Kasumi-1 (cell line): ENCODE measurements around the gene NFX1.
"Not testable (repeated sequence)": the region's sequence is repeated elsewhere in the genome, so short reads cannot be mapped to it uniquely, and the experiment has no call there.

ENCODE experiments used
- DNase-seq, 2 experiments: peaks; one replicate each; lab custom pipeline; 2025; lab: John Stamatoyannopoulos, UW

Gene NFX1

GRCh38 chr9:33388110-33388994 lies 98.0 kb downstream of the NFX1 start:
- no peak for DNase-seq

DNA sequence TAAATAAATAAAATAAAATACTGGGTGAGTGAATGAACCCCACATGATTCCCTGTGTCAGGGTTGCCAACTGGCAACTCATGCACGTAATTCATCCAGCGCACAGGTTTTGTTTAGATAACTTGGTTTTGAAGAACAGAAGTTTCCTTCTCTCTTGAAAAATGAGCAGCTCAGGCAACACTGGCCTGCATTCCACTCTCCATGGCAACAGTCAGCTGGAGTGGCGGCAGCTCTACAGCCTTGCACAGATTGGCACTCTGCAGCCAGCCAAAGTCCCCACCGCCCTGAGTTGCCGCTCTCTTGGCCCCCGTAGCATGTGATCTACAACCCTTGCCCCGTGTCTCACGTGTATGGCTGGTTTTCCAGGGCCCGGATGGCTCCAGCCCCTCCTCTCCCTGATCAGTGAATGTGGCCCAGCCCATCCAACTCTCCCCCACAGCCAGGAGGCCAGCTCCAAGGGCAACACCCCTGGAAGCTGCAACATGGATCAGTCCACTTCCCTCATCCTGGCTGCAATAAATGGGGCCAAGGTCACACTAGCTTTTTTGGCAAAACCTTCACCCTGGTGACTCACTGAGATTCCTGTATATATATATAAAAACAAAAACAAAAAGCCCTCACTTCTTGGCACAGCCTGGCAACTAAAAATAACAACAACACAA lies 100.9 kb downstream of the NFX1 start:
- DNase-seq: not testable (repeated sequence)

- DNase-seq: not testable (repeated sequence)
Observed at GRCh38 chr9:33392591-33393021, 102.3 kb downstream of the NFX1 start.

DNA sequence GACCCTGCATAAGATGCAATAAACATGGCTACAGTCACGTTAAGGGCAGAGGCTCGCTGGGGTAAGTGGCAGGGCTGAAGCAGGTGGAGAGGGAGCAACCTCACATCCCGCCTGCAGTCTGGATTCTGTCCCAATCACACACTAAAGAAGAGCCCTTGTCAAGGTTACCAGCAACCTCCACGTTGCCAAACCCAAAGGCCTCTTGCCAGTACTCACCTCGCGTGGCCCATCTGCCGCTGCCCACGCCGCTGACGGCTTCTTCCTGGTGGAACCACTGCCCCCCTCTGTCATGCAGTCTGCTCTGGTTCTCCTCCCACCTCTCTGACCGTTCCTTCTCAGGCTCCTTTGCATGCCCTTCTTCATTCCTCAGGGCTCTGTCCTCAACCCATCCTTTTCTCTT lies 103.3 kb downstream of the NFX1 start:
- DNase-seq: no peak

GRCh38 chr9:33393986-33394385 lies 103.7 kb downstream of the NFX1 start:
- DNase-seq: not testable (repeated sequence)

DNA sequence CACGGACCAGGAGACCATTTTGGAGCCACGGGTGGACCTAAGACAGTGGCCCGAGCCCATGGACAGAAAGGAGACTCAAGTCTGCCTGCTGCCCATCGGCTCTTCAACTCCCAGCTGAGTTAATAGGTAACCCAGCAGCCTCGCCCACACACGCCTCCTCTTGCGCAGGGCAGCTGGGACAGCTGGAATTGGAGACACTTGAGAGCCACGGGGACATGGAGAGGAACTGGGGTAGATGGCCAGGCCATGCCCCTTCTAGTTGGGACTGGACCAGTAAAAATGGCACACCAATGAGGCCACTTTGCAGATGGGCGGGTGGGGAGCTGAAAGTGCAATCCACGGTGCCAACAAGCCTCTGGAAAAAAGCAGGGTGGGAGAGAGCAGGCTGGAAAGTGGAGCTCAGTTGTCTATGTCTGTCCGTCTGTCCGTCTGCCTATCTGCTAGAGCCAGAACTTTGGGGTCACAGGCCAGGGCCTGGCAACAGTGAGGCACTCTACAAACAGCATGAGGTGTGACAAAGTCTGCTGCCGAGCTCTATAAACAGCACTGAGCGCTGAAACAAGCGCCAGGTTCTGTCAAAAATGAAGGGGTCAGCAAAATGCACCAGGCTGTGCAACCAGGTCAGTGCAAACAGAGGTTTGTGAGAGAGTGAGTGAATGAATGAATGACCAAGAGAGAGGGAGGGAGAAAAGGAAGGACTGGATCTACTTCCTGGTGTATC lies 105.0 kb downstream of the NFX1 start:
- not testable (repeated sequence) for DNase-seq

GRCh38 chr9:33397801-33398200 lies 107.5 kb downstream of the NFX1 start:
- not testable (repeated sequence) for DNase-seq

DNA sequence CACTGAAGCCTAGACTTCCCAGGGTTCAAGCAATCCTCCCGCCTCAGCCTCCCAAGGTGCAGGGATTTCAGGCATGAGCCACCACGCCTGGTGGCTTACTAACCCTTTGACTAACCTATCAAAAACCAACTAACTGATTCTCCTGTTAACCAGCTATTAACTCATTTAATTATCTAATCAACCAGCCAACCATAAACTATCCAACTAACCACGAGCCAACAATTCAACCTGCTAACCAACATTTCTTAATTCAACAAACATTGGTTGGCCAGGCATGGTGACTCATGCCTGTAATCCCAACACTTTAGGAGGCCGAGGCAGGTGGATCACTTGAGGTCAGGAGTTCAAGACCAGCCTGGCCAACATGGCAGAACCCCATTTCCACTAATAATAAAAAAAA lies 108.7 kb downstream of the NFX1 start:
- DNase-seq: not testable (repeated sequence)

- not testable (repeated sequence) for DNase-seq
Observed at GRCh38 chr9:33401809-33402208, 111.5 kb downstream of the NFX1 start.

DNA sequence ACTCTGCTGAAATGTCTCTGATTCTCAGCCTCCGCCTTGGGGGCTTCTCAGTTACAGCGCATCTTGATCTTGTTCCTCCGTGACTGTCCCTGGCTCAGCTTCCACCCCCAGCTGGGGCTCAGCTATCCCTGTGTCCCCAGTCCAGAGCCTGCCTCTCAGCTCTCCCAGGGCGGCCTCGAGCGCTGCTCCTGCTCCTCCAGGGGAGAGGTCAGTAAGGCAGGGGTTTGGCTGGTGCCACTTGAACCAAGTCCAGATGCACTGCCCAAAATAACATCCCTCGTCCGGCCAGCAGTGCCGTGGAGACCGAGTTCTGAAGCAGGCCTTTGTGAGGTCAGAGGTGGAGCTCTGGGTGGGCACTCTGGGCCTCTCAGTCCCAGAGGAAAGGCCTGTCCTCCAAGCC lies 112.1 kb downstream of the NFX1 start, which contains the start of gene AQP7:
TSS of gene AQP7 (minus strand) at position 198 of the 400 bp plus-strand sequence. CDS start 1,306 bp downstream, outside the sequence.
- not testable (repeated sequence) for DNase-seq

DNA sequence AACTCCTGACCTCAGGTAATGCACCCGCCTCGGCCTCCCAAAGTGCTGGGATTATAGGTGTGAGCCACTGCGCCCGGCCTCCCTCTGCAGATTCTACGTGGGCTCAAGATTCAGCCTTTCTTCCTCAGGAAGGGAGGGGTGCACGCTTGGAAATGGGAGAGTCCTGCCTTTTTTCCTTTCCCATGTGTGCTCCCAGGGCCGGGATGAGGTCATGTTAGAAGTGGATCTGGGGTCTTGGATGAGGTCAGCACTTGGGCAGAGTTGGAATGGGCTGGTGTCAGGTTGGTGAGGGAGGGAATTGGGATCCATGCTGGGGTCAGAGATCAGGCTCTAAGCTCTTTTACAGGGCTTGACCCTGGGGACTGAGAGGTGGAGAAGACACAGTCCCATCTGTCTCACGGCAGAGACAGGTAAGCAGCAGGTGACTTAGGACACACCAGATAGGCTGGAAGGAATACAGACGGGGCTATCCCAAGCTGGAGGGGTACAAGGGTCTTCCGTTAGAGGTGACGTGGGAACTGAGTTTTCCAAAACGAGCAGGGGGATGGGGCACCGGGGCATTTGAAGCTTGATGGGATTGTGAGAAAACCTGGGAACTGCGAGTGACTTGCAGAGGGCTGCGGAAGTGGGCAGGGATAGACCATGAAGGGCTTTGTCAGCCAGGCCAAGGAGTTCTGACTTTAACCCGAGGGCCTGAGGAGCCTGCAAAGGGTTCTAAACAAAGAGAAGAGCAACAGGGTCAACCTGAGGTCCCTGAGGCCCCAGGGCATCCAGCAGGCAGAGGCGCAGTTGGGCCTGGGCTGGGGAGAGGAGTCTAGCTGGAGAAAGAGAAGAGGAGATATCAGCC lies 113.8 kb downstream of the NFX1 start:
- no peak for DNase-seq

DNA sequence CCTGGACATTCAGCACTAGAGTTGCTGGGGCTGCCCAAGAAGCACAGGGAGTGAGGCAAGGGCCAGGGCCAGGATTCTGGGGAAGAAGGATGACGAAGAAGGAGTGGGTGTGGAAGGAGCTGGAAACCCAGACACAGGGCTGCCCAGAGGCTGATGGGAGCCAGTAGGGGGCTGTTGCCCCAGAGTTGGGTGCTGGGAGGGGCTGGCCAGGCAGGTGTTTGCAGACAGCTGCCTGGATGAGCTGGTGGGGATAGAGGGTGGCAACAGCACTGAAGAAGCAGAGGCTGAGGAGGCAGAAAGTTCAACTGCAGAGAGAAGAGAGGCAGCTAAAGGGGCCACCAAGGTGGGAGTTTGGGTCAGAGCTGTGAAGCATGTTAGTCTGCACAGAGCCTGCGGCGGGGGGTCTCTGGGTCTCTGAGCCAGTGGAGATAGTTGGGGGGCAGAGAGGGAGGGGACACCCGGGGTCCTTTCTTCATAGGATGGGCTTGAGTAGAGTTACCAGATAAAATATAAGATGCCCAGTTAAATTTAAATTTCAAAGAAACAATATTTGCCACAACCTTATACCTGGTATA lies 114.6 kb downstream of the NFX1 start:
- DNase-seq: no peak

DNA sequence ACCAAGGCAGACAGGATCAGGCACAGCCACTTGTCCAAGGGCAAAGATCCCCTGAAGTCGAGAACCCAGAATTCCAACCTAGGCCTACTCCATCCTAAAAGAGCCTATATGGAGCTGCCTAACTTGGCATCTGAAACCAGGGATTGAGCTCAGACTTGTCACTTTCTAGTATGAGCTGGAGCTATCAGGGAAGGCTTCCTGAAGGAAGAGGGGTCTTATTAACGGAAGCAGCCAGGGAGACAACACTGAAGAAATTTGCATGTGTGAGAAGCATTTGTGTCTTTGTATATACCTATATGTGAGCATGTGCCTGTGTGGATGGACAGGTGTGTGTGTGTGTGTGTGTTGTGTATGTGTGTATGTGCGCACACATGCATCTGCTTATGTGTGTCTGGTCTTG lies 116.7 kb downstream of the NFX1 start:
- no peak for DNase-seq

GRCh38 chr9:33408087-33408486 lies 117.8 kb downstream of the NFX1 start:
- DNase-seq: no peak

- no peak for DNase-seq
Observed at GRCh38 chr9:33414268-33414667, 124.0 kb downstream of the NFX1 start.

DNA sequence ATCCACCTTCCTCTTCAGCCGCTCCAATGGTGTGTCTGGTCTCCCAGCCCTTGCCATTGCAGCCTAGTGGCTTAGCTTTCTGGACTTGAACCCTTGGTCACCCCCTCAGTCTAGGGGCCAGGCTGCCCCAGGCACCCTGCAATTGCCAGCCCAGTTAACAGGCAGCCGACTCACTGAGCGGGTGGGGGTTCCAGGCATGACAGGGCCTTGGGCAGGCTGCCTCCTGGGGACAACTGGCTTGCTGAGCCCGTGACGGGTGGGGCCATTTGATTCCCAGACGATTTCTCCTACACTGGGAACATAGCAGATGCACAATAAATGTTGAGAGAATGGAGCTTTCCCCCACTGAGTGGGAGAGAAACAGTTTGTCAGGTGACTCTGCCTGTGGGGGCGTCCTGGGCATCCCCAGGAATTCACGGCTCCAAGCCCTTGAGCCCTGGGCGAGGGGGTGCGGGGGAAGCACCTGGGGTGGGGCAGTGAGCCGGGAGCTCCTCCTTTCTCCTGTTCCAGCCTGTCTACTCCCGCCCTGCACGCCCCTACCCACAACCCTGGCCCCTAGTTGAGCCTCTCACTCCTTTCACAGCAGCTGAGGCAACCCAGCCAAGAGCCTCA lies 124.7 kb downstream of the NFX1 start:
- DNase-seq: no peak

GRCh38 chr9:33415501-33416038 lies 125.3 kb downstream of the NFX1 start:
- DNase-seq: peak; percentile 26 to 44

GRCh38 chr9:33416996-33417395 lies 126.7 kb downstream of the NFX1 start:
- no peak for DNase-seq

GRCh38 chr9:33418090-33418489 lies 127.8 kb downstream of the NFX1 start:
- DNase-seq: no peak

- DNase-seq: no peak
Observed at GRCh38 chr9:33419708-33420303, 129.5 kb downstream of the NFX1 start.
